Measurements from ENCODE around the gene RCOR1.

The RCOR1 gene

DNA sequence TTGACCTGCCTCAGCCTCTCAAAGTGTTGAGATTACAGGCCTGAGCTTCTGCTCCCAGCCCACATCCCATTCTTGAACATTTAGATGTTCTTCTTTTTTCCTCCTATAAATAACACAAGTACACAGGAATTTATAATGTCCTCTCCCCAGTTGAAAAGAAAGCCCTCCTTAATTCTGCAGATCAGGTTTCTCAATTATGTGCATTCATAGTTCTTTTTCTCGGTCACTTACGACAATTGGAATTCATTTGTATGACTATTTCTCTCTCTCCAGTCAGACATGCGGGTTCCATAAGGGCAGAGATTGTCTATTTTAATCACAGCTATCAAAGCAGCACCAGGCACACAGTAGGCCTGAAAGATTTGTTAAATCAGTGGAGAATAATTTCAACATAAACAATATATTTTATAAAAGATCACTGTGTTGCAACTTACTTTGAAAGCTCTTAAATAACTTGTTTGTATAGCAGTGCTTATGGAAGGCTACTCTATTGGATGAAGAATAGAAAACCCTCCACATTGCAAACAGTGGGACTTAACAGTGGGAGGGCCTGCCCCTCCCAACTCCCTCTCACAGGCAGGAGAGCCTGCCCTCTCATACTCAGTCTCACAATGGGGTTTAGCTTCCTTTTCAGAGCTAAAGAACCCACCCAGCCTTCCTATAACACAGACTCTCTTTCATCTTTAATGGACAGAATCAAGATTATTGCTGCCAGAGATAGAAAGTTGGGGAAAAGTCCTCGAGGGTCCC, 100.7 kb downstream of the RCOR1 start:
- TF ChIP-seq, protein P1, sequence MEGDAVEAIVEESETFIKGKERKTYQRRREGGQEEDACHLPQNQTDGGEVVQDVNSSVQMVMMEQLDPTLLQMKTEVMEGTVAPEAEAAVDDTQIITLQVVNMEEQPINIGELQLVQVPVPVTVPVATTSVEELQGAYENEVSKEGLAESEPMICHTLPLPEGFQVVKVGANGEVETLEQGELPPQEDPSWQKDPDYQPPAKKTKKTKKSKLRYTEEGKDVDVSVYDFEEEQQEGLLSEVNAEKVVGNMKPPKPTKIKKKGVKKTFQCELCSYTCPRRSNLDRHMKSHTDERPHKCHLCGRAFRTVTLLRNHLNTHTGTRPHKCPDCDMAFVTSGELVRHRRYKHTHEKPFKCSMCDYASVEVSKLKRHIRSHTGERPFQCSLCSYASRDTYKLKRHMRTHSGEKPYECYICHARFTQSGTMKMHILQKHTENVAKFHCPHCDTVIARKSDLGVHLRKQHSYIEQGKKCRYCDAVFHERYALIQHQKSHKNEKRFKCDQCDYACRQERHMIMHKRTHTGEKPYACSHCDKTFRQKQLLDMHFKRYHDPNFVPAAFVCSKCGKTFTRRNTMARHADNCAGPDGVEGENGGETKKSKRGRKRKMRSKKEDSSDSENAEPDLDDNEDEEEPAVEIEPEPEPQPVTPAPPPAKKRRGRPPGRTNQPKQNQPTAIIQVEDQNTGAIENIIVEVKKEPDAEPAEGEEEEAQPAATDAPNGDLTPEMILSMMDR (conservative IDR thresholded peaks at IDR 0.05; ENCODE audit: control insufficient read depth, insufficient read depth, low read depth, low read length), result no peak
- no peak overlapping the region for H3K4me3 ChIP-seq (ENCODE audit: control insufficient read depth, low read depth, low read length)
- no peak for DNase-seq (ENCODE audit: low read depth)

DNA sequence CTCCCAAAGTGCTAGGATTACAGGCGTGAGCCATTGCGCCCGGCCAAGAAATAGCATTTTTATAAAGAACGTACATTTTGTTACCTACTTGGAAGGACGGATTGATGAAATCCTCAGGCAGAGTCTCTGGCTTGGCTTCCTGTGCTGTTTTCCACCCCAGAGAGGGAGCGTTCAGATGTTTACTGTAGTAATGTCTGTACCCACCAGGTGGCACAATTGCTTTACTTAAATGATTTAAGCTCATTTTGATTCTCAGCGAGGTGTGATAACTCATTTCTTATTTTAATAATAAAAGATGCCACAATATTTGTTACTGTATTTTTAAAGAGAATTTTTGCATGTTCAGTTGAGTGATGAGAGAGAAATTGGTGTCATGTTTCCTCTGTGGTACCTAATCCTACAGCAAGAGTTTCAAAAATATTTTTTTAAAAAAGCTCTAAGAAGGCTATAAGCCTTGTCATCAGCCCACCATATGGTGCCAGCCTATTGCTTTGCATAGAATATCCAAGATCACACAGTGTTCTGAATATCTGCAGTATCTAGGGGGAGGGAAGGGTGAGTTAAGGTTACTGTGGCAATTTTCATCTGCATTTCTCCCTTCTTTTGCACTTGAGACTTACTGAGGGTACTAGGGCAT, 102.2 kb downstream of the RCOR1 start:
- no peak overlapping the region for H3K4me3 ChIP-seq (ENCODE audit: control insufficient read depth, low read depth, low read length)
- peak; percentile 79 for DNase-seq (ENCODE audit: low read depth)
- TF ChIP-seq, protein P1 (conservative IDR thresholded peaks at IDR 0.05; ENCODE audit: control insufficient read depth, insufficient read depth, low read depth, low read length), result peak; percentile 67

DNA sequence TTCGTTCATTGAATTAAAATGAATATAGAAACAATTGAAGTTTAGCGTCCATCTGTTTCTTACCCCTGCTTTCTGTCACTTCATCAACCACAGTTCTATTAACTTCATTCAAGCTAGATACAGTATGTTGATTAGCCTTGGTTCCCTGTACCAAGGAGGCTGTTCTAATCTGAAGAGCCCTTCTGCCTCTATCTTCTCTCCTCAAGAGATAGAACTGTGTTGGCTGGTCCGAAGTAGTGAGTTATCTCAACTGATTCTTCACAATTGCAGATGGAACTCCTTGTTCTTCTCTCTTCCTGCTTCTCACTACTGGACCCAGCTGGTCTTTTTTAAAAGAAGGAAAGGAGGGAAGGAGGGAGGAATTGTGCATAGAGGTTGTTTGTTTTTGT, 102.7 kb downstream of the RCOR1 start:
- TF ChIP-seq, protein P1 (conservative IDR thresholded peaks at IDR 0.05; ENCODE audit: control insufficient read depth, insufficient read depth, low read depth, low read length), result no peak
- H3K4me3 ChIP-seq (ENCODE audit: control insufficient read depth, low read depth, low read length), result no peak overlapping the region
- no peak for DNase-seq (ENCODE audit: low read depth)

DNA sequence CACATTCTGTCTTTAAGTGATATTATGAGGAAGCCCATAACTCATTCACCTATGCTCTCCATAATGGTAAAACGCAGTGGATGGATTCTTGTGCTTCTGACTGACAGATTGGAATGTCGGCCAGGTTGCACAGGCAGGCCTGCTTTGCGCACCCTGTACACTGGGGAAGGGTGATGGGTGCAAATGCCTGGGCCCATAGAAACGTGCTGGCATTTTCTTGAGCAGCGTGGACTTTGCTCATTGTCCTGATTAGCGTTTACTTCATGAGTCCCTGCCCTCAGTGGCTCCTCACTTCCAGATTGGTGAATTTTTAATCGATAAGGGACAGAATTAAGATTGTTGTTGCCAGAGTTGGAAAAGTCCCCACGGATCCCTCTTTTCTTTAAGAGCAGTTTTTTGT, 103.9 kb downstream of the RCOR1 start:
- TF ChIP-seq, protein P1 (conservative IDR thresholded peaks at IDR 0.05; ENCODE audit: control insufficient read depth, insufficient read depth, low read depth, low read length), result no peak
- DNase-seq (ENCODE audit: low read depth), result no peak
- H3K4me3 ChIP-seq (ENCODE audit: control insufficient read depth, low read depth, low read length), result no peak overlapping the region

DNA sequence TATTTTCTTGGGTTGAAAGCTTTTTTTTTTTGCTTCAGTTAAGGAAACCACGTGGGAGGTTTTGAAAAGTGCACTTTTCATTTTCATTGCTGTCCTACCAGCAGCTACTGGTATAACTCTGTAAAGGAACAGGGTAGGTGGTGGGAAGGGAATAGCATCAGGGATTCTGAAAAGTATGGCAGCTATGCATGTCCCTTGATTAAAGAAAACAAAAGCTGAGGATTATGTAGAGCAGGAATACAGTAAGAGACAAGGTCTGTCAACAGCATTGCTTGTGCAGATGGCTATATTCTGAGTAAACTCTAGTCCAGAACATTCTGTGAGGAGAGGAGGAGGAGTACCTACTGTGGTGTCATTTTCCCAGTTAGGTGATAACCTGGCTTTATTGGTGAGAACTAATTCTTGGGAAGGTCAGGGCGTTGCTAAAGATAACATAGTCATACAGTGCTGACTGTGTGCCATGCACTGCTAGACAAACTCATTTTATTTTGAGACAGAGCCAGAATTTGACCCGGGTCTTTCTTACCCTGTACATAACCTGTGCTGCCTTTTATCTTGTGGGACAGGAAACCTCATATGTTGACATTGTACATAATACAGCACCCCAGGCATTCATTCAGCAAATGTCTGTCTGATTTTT, 104.5 kb downstream of the RCOR1 start:
- DNase-seq (ENCODE audit: low read depth), result no peak
- TF ChIP-seq, protein P1 (conservative IDR thresholded peaks at IDR 0.05; ENCODE audit: control insufficient read depth, insufficient read depth, low read depth, low read length), result no peak
- H3K4me3 ChIP-seq (ENCODE audit: control insufficient read depth, low read depth, low read length), result no peak overlapping the region

DNA sequence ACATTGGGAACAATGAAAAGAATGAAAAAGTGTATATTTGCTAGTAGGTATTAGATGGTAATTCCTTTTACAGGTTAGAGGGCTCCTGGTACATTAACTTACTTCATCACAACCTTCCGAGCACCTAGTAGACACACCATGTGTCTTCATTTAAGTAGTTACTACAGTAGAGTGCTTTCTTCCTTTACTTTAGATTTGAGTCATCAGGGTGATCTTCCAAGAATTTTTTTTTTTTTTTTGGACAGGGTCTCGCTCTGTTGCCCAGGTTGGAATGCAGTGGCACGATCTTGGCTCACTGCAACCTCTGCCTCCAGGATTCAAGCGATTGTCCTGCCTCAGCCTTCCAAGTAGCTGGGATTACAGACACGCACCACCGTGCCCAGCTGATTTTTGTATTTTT, 105.1 kb downstream of the RCOR1 start:
- no peak overlapping the region for H3K4me3 ChIP-seq (ENCODE audit: control insufficient read depth, low read depth, low read length)
- TF ChIP-seq, protein P1 (conservative IDR thresholded peaks at IDR 0.05; ENCODE audit: control insufficient read depth, insufficient read depth, low read depth, low read length), result no peak
- DNase-seq (ENCODE audit: low read depth), result no peak
